ENCODE measurements around the gene PRR33.

PRR33 gene

GRCh38 chr11:1927848-1928469 is 36.3 kb upstream of the PRR33 start:
- no peak for DNase-seq

GRCh38 chr11:1927026-1927847 is 35.5 kb upstream of the PRR33 start:
- DNase-seq, result no peak

DNA sequence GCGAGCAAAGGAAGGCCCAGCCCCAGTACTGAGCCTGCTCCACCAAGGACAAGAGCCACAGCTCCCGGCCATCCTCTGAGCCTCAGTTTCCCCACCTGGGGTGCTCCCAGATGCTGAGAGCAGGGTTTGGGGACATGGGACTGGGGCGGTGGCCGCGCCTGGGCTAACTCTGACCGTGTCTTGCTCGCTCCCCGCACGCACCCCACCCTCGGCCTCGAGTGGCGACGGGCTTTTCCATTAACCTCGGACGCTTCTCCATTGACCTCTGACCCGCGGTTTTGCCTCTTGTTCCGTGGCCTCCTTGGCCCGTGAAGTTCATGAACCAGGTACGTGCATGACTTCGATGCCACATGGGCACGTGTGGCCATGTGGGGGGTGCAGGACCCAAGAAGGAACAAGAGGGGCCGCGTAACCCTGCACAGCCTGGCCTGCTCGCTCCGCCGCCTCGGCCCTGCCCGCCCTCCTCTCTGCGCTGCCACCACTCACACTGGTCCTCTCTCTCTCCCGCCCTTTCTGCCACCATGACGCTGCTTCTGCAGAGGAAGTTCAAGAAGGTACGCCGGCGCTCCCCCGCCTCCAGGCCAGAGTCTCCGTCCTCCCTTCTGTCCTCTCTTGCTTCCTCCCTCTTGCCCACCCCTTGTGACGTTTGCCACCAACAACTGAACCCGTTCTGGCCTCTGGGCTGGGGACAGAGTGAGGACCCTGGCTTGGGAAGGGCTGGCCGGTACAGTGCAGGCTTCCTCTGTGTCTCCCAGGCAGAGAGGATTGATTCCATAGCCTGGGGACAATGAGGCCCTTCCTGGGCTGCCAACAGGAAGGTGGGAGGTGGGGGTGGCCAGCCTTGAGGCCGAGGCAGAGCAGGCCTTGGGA is 34.7 kb upstream of the PRR33 start:
- DNase-seq, result no peak

- DNase-seq, result no peak
These were observed 33.9 kb upstream of the PRR33 start for GRCh38 chr11:1925373-1926155.

DNA sequence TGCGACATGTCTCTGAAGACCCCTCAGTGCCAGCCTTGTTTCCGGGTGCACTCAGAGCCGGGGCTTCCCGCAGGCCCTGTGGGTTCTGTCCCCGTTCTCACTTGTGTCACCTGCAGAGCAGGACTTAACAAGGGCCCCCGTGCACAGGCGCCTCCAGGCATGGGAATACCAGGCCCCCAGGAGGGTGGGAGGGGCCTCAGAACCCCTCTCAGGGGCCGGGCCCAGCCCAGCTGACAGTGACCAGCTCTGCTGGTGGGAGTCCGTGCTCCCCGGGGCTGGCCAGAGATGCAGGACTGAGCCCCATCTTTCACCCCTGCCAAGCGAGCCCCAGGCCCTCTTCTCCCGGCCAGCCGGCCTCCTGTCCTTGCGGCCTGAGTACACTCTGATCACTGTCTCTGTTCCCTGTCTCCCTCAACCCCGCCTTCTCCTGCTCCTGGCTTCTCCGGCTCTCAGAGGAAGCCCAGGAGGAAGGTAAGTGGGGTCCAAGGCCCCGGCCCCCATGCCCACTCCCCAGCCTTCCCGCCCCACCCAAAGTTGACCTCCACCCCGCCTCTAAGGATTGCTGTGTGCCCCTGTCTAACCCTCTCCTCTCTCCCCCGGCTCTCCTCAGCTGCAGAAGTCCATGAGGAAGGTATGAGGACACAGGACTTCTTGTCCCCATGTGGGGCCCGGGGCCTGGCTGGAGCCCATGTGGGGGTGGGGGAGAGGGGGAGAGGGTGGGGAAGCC is 33.1 kb upstream of the PRR33 start:
- no peak for DNase-seq

DNA sequence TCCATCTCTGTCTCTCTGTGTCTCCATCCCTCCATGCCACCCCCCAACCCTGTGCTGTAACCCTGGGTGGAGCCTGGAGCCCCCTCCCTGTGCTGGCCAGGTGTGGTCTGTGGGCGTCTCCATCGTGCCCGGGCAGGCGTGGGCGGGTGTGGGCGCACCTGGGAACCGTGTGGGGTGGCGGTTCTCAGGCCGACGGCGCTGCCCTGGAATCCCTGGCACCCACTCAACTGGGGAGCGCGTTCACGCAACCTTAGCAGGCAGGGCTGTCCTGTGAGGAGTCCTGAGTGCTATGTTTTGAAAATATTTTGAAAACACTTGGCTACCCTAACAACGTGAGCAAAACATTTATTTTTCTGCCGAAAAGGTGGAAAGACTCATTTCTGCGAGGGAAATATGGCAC is 32.5 kb upstream of the PRR33 start:
- DNase-seq, result no peak

GRCh38 chr11:1923201-1923956 is 31.7 kb upstream of the PRR33 start:
- DNase-seq, result no peak

GRCh38 chr11:1922481-1923081 is 30.9 kb upstream of the PRR33 start:
- no peak for DNase-seq

- DNase-seq, result no peak
These were observed 30.0 kb upstream of the PRR33 start for GRCh38 chr11:1921574-1922141.

DNA sequence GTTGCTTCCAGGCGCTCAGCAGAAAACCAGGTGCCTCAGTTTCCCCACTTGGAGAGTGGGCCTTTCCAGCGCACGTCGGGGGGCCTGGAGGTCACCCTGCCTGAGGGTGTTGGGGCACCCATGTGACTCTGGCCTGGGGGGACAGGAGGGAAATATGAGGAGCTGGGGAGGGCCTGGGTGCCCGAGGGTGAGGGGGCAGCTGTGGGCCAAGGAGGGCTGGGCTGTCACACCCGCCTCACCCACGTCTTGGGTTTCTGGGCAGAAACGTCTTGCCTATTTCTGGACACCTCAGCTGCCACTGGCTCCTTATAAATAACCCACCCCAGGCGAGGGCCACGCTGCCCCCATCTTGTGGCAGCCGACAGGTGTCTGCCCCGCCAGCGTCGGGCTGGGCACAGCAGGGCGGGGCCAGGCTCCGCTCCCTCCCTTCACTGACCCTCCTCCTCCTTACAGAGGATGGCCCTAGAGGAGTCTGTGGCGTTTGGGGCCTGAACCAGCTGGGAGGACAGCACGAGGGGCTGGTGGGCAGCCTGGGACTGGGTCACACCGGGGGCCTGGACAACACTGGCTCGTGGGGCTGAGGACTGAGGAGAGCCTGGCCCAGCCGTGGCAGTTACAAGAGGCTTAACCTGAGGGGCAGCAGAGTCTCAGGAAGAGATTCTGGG is 29.3 kb upstream of the PRR33 start:
- DNase-seq, result no peak

GRCh38 chr11:1920128-1920908 is 28.6 kb upstream of the PRR33 start:
- DNase-seq, result no peak

- no peak for DNase-seq
These were observed 27.9 kb upstream of the PRR33 start, which contains the start of gene TNNT3 for GRCh38 chr11:1919391-1920127. Gene TNNT3 (plus strand): TSS chr11:1919703. CDS start chr11:1922875, 3,172 bp downstream.

DNA sequence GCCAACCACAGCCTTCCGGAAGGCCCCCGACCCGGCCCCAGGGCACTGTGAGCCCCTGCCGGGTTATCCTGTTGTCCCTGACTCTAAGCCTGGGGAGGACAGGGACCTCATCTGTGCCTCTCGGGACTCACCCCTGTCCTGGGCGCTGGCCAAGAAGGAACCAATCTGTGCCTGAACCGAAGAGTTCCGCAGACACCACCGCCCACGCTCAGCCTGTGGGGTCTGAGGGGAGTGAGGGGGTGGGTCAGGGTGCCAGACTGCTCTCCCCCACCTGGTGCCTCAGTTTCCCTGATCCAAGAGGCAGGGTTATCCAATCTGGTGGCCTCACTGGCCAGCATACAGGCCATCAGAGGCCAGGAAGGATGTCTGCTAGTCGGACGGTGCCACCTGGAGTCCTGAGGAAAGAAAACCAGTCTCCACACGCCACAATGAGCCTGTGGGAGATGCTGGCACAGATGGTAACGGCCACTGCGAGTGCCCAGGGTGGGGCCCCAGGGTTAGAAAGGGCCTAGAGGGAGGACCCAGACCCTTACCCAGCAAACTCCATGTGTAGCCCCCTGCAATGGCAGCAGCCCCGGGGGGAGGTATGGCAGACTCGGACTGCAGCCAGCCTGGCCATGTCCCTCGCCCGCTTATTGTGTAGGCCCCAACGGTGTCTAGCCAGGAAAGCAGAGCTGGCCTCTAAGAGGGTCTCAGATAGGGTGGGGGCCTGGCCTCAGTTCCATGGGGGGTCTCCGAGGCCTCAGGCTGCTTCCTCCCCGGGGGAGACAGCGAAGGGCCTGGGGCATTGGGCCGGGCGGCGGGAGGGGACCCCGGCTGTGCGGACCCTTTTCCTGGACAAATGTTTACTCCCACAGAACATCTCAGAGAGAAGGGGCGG is 27.0 kb upstream of the PRR33 start:
- DNase-seq, result no peak

DNA sequence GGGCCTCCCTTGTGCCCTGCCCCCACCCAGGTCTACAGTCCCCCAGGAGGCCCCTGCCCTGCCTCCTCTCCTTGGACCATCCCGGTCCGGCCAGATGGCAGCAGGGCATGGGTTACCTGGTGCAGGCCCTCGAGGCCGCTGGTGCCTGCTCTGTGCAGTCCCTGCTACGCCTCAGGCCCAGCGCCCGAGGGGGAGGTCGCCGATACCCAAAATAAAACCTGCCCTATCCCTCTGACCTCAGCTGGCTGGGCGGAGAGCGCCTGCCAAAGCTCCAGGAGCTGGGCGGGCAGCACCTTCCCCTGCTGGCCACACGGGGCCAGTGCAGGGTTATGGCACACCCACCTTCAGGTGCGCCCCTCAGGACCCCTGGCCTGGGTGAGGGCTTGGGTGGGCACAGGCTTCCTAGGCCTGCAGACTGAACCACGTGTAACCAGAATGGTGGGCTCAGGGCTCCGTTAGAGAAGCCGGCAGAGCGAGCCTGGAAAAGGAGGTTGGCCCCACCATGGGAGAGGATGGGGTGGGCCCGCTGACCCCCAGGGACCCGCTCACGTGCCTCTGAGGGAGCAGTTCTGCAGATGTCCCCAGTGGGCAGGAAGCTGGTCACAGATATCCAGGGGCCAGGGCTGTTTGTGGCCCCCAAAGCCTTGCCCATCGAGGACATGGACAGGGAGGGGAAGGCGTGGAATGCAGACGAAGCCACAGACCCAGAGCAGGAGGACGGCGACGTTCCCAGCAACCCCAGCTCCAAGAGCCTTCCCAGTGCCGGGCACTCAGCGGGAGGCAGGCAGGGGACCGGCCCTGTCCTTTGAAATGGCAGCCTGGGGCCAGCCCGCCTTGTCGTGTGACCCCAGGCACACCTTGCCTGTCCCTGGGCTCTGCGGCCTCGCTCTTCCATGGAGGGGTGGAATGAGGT is 26.1 kb upstream of the PRR33 start:
- DNase-seq, result no peak

GRCh38 chr11:1916986-1917522 is 25.4 kb upstream of the PRR33 start:
- no peak for DNase-seq

All from NCI-H2029 (cell line).